ENCODE results near the gene TMEM255B.

TMEM255B gene

GRCh38 chr13:113765564-113765910 lies 6.5 kb downstream of the TMEM255B start:
- no peak for DNase-seq (ENCODE audit: low read depth, low spot score)
- no peak overlapping the region for H3K27ac ChIP-seq

GRCh38 chr13:113766035-113766800 lies 7.2 kb downstream of the TMEM255B start:
- no peak overlapping the region for H3K27ac ChIP-seq
- DNase-seq (ENCODE audit: low read depth, low spot score) = no peak

GRCh38 chr13:113767366-113767765 lies 8.3 kb downstream of the TMEM255B start:
- H3K27ac ChIP-seq = no peak overlapping the region
- DNase-seq (ENCODE audit: low read depth, low spot score) = no peak

DNA sequence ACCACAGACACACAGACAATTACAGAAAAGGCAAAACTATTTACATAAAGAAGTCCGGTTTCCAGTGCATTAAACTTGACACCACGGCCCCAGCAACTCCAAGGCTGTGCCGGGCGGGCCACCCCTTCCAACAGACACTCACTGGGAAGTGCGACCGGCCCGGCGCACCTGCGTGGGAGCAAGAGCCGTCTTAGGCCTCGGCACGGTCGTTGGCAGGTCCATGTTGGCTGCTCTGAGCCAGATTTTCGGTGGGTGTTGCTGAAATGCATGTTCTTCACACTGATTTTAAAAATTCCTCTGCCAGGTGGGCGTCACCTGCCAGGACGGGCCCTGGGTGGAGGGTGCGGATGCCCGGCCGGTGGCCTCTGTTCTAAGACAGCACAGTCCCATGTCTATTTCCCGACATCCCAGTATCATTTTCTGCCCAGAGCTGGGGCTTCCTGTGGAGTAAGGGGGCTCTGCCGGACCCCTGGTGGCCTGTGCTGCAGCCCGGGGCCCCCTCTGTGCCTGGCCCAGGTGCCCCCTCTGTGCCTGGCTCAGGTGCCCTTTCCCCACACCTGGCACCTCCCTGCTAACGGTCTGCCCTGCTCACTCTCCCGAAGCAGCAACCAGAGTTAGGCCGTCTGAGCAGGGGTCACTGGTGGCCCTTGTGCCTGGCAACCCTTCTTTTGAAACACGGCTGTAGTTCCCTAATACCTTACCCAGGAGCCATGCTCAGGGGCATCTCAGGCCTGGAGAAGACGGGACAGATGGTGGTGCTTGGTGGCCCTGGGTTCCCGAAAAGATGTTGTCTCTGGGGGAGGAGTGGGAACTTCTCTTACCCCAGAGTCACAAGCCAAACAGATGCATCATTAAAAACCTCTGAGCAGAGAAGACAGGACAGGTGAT lies 9.2 kb downstream of the TMEM255B start:
- H3K27ac ChIP-seq = no peak overlapping the region
- no peak for DNase-seq (ENCODE audit: low read depth, low spot score)

DNA sequence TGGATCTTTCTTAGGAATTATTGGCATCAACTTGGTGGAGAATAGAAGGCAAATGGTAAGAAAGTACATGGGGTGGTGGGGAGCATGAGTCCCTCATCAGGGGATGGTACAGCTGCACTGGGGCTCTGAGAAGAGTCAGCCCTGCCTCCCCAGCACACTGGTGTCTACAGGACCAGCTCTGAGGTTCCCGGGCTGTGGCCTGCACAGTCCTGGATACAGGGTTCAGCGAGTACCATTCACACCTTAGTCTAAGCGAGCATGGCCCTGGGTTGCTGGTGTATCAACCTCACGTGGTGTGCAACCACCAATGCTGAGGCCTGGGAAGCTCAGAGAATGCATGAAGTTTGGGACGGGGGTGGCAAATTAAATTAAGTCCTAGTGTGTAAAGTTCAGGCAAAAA lies 10.1 kb downstream of the TMEM255B start:
- no peak for DNase-seq (ENCODE audit: low read depth, low spot score)
- H3K27ac ChIP-seq = no peak overlapping the region

DNA sequence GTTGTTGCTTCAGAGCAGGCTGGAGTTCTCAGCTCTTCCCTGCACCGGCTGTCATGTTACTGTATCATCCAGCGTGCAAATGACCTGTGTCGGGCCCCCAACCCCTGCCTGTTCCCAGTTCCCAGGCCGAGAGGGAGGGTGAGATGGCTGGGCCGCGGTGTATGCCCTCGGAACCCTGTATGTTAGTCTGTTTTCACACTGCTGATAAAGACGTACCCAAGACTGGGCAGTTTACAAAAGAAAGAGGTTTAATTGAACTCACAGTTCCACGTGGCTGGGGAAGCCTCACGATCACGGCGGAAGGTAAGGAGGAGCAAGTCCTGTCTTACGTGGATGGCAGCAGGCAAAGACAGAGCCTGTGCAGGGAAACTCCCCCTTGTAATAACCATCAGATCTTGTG lies 10.9 kb downstream of the TMEM255B start:
- no peak overlapping the region for H3K27ac ChIP-seq
- DNase-seq (ENCODE audit: low read depth, low spot score) = no peak

GRCh38 chr13:113770441-113770840 lies 11.4 kb downstream of the TMEM255B start:
- DNase-seq (ENCODE audit: low read depth, low spot score) = no peak
- peak overlapping the region; percentile 78 for H3K27ac ChIP-seq

DNA sequence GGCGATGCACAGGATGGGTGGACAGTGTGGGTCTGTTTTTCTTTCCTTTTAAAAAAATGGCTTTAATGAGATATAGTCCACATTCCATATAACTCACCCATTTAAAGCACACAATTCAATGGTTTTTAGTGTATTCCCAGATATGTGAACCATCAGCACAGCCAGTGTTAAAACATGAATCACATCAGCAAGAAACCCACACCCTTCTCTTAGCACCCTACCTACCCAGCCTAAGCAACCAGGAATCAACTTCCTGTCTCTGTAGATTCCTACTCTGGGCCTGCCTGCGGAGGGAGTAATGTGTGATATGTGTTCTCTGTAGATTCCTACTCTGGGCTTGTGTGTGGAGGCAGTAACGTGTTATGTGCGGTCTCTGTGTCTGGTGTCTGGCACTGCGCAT lies 11.9 kb downstream of the TMEM255B start:
- peak overlapping the region; percentile 78 for H3K27ac ChIP-seq
- no peak for DNase-seq (ENCODE audit: low read depth, low spot score)

DNA sequence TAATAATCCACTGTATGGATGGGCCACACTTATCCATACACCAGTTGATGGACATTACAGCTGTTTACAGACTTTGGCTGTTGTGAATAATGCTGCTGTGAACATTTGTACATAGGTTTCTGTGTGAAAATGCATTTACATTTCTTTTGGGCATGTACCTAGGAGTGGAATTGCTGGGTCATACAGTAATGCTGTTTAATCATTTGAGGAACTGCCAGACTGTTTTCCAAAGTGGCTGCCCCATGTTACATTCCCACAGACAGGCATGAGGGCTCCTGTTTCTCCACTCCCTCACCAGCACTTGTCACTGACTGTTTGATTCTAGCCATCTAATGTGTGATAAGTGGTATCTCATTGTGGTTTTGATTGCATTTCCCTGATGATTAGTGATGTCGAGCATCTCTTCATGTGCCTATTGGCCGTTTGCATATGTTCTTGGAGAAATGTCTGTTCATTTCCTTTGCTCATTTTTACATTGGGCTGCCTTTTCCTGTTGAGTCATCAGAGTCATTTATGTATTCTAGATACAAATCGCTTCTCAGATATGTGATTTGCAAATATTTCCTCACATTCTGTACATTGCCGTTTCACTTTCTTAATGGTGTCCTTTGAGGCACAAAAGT lies 12.8 kb downstream of the TMEM255B start:
- peak overlapping the region; percentile 78 for H3K27ac ChIP-seq
- no peak for DNase-seq (ENCODE audit: low read depth, low spot score)

DNA sequence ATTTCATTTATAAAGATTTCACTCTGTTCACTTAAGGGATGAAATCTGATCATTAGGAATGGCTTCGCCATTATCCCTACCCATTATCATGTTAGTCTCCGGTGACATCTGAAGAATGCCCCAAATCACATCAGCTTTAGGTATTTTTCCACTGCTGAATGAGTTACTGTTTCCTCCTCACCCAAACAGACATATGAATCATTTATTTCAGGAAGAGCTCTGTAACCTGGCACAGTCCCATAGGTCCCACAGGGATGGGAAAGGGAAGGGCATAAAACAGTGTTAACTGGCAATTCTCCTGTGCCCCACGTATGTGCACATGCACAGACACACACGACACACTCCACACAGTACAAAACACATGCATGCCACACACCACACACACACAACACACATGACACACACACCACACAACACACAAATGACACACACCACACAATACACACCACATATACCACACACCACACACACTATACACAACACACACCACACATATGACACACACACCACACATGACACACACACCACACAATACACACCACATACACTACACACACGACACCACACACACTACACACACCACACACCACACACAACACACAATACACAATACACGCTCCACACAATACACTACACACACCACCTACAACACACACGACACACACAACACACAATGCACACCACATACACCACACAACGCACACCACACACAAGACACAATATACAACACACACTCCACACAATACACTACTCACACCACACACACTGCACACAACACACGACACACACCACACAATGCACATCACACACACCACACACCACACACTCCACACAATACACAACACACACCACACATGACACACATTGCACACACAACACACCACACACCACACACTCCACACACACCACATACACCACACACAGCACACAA lies 15.4 kb downstream of the TMEM255B start:
- no peak overlapping the region for H3K27ac ChIP-seq
- no peak for DNase-seq (ENCODE audit: low read depth, low spot score)

DNA sequence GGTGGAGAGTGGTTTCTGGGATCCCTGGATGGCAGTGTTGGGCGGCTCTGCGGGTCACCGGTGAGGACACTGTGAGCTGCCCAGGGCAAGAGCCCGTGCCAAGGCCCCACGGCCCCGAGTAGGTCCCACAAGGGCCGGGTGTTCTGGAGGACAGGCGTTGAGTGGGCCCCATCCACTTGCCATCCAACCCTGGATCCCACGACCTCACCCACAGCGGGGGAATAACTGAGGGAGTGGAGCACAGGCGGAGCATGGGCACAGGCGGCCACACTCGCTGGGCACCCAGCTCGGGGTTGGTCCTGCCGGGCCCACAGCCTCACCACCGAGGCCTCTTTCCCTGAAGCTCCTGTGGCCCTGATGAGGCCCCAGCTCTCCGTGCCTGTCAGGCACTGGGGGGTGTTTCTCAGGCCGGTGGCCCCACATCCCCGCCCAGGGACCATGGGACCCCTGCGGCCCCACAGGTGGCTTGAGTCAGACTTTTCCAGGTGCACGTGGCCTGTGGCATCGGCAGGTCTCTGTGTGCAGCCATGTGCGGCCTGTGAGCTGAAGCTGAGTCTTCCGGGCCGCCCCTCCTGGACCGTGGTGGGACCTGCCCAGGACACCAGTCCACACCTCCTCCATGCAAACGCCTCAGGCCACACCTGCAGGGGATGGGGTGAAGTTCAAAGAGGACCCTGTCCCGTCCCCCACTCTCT lies 16.6 kb downstream of the TMEM255B start:
- no peak for DNase-seq (ENCODE audit: low read depth, low spot score)
- no peak overlapping the region for H3K27ac ChIP-seq

DNA sequence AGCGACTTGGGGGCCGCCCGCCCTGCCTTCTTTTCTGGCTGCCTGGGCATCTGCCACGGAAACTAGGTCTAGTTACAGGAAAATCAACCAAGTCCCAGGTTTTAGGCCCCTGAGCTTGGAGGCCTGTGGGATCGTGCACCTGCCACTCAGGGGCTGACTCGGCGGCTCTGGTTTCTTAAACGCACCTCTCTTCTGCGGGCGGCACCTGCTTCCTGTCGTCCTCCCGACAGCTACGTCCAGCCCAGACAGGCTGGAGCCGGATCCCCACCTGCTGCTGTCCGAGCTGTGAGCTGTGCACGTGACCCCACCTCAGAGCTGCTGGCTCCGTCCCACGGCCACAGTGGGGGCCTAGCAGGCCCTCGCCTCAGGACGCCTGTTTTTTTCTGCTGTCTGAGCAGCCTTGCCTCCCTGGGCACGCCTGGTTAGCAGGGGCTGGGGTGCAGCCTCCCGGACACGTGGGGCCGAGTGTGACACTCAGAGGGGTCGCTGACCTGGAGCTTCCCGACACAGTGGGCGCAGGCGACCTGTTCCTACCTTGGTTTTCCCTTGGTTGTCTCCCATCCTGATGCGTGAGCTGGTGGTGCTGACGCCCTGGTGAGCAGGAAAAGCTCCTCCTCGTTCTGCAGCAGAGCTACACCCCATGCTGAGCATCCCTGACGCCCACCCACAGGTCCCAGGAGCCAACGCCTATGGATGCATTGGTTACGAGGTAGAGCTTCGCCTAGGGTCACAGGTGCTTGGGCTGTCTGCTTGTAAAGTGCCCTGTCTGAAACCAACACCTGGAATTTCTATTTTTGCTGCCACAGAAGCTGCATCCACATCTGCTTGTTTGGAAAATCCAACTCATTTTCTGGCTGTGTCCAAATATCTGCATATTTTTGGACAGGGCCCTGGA lies 17.5 kb downstream of the TMEM255B start:
- no peak for DNase-seq (ENCODE audit: low read depth, low spot score)
- H3K27ac ChIP-seq = no peak overlapping the region

DNA sequence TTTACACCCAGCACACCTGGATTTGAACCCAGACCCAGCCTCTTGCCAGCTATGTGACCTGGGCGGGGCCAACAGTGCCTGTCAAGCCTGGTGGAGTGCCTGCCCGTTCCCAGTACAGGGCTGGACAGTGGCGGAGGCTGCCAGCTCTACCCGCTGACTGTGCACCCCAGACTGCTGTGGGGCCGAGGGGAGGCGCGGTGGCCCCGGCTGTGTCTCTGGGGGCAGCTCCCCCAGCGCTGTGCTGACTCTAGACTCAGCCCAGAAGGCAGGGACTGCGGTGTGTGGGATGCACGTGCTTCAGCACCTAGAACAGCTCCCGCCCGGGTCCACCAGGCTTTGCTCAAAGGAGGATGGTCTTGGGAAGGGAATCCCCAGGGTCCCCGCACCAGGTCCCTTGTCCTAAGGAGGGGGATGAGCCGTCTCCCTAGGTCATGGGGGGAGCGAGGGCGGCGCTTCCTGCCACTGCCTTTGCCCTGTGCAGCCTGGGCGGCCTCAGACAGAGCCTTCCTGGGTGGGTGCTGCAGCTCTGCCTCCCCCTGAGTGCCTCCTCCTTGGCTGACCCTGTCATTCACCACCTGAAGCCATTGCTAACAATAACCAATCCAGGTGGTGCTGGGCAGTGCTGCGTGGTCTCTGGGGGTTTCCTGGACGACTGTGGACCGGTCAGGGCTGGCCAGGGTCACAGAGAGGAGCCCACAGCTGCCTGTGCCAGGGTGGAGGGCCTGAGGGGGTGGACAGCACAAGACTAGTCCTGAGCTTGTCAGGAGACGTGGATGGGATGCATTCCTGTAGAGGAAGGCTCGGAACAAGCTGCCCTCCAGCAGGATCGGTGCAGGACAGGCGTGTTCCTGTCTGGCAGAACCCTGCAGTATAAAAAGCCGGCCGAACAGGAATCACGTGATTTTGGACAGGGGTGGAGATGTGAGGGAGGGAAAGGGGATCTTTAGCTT lies 18.6 kb downstream of the TMEM255B start:
- no peak for DNase-seq (ENCODE audit: low read depth, low spot score)
- no peak overlapping the region for H3K27ac ChIP-seq

DNA sequence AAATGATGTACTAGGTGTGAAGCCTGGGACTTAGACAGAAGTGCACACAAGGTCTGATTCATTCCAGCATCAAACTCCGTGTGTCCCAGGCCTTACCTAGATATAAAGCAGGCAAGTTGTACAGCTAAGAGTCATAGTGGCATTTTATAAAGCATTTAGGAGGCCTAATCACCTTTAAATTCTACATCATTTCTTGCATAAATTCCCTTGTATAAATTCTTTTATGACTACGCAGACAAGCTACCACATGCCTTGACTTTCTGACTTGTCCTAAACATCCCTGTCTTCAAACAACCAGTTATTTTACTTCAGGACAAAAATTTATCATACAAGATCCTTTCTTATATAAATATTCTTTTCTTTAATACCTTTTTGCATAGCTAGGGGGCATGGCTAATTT lies 22.5 kb downstream of the TMEM255B start:
- DNase-seq (ENCODE audit: low read depth, low spot score) = peak; percentile 31
- H3K27ac ChIP-seq = peak overlapping the region; percentile 52

DNA sequence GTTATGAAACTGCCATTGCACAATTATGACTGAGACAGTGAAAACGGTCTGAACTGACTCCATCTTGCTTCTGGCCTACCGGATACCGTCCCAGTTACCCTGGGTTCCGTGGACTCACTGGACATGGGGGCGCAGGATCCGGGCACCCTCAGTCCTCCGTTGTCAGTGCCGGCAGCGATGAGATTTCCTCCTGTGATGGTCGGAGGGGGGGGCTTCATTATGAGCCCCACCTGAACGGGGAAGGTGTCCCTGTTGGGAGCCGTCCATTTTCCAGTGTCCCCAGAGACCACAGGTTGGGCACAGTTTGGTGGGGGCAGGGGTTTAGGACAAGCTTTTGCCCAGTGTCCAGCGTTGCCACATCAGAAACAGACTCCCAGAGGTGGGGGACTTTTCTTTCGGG lies 23.4 kb downstream of the TMEM255B start:
- no peak overlapping the region for H3K27ac ChIP-seq
- no peak for DNase-seq (ENCODE audit: low read depth, low spot score)

- no peak for DNase-seq (ENCODE audit: low read depth, low spot score)
- peak overlapping the region; percentile 90 for H3K27ac ChIP-seq
These were observed 24.3 kb downstream of the TMEM255B start for GRCh38 chr13:113783200-113783881.
